IMR-90 (cell line): Measurements from ENCODE around the gene TBC1D32. TPM values are rescaled to one million over a fixed set of nuclear protein-coding genes. Genes with fewer than 3 reads are reported as not detected.

ENCODE experiments used
- ATAC-seq: fragments of 200-7000 bp; cut with Tn5 transposase; 2 replicates; pipeline ENCODE4 v1.9.1; 2020; ENCODE audit warnings: low read depth, mild to moderate bottlenecking, moderate library complexity
- BruUV-seq: library from RNA; stranded (reverse); fragments of 400-500 nt; replicated peaks from 2 replicates; lab custom pipeline; 2021; lab: Mats Ljungman, UMichigan
- CTCF ChIA-PET: fragments of 300-600 bp; formaldehyde crosslinking; extraction: SDS; loops from one replicate; lab custom pipeline; 2021; ENCODE audit warnings: antibody characterized with exemption; lab: Yijun Ruan, JAX
- POLR2A ChIA-PET: fragments of 300-600 bp; sonication (Branson Sonifier 250); formaldehyde crosslinking; loops from one replicate; lab custom pipeline; 2022; ENCODE audit warnings: antibody characterized with exemption; ENCODE audit not compliant: unreplicated experiment; lab: Charles Lee
- DNase-seq: peaks from one replicate; pipeline ENCODE4 v3.0.0; 2013
- H2AFZ ChIP-seq: replicated peaks from 2 replicates; pipeline ENCODE3; 2013; ENCODE audit warnings: low read length, mild to moderate bottlenecking; ENCODE audit not compliant: poor library complexity
- H2AK5ac ChIP-seq: 2 replicates; pipeline ENCODE4 v1.6.1; 2013; ENCODE audit warnings: low read depth, low read length, inconsistent platforms
- H2AK9ac ChIP-seq: replicated peaks from 2 replicates; pipeline ENCODE3; 2013; ENCODE audit warnings: mild to moderate bottlenecking, low read depth, low read length, moderate library complexity; ENCODE audit not compliant: poor library complexity
- H2BK120ac ChIP-seq: 2 replicates; pipeline ENCODE4 v1.6.1; 2013; ENCODE audit warnings: low read depth, low read length, inconsistent platforms
- H2BK15ac ChIP-seq: 3 replicates; pipeline ENCODE4 v1.6.1; 2013; ENCODE audit warnings: low read depth, low read length, inconsistent platforms
- H2BK20ac ChIP-seq: 2 replicates; pipeline ENCODE4 v1.6.1; 2013; ENCODE audit warnings: low read depth, mild to moderate bottlenecking, inconsistent platforms, low read length, moderate library complexity
- H2BK5ac ChIP-seq: 2 replicates; pipeline ENCODE4 v1.6.1; 2013; ENCODE audit warnings: mild to moderate bottlenecking, low read depth, low read length, inconsistent platforms; ENCODE audit not compliant: poor library complexity, severe bottlenecking
- H3K14ac ChIP-seq: replicated peaks from 2 replicates; pipeline ENCODE4 v1.6.1; 2013; ENCODE audit warnings: low read depth, low read length, inconsistent platforms
- H3K18ac ChIP-seq: 2 replicates; pipeline ENCODE4 v1.6.1; 2013; ENCODE audit warnings: low read depth, low read length, control low read depth
- H3K23ac ChIP-seq: 2 replicates; pipeline ENCODE4 v1.6.1; 2013; ENCODE audit warnings: low read depth, low read length, inconsistent platforms
- H3K27ac ChIP-seq: 2 replicates; pipeline ENCODE4 v1.5.1; 2013; ENCODE audit warnings: mild to moderate bottlenecking, control low read depth, low read length; ENCODE audit not compliant: insufficient read depth
- H3K27me3 ChIP-seq: 2 replicates; pipeline ENCODE4 v1.6.1; 2013; ENCODE audit warnings: low read length; ENCODE audit not compliant: control insufficient read depth, insufficient read depth
- H3K36me3 ChIP-seq: 2 replicates; pipeline ENCODE4 v1.6.1; 2013; ENCODE audit warnings: low read length, mixed read lengths; ENCODE audit not compliant: control insufficient read depth, insufficient read depth
- H3K4ac ChIP-seq: 2 replicates; pipeline ENCODE4 v1.6.1; 2013; ENCODE audit warnings: low read depth, low read length, inconsistent platforms
- H3K4me1 ChIP-seq: 2 replicates; pipeline ENCODE4 v1.6.1; 2013; ENCODE audit warnings: low read length, mixed read lengths; ENCODE audit not compliant: control insufficient read depth, insufficient read depth
- H3K4me2 ChIP-seq: 2 replicates; pipeline ENCODE4 v1.6.1; 2013; ENCODE audit warnings: low read depth, mild to moderate bottlenecking, control low read depth, low read length, moderate library complexity
- H3K4me3 ChIP-seq: 2 replicates; pipeline ENCODE4 v1.5.1; 2013; ENCODE audit warnings: low read depth, mild to moderate bottlenecking, control low read depth, low read length, moderate library complexity; ENCODE audit not compliant: insufficient read depth
- H3K56ac ChIP-seq: 2 replicates; pipeline ENCODE4 v1.6.1; 2013; ENCODE audit warnings: low read length, inconsistent platforms; ENCODE audit not compliant: insufficient read depth; ENCODE audit errors: extremely low read depth
- H3K79me1 ChIP-seq, 2 experiments: 2 replicates each; pipeline ENCODE4 v1.6.1; 2013; ENCODE audit warnings: low read length in 2 of 2, inconsistent platforms in 1 of 2, low read depth in 1 of 2
- H3K9ac ChIP-seq: 2 replicates; pipeline ENCODE4 v1.6.1; 2013; ENCODE audit warnings: low read depth, low read length, control low read depth
- H3K9me1 ChIP-seq: 2 replicates; pipeline ENCODE4 v1.6.1; 2013; ENCODE audit warnings: low read length, inconsistent platforms; ENCODE audit not compliant: insufficient read depth
- H3K9me3 ChIP-seq: 2 replicates; pipeline ENCODE4 v1.6.1; 2013; ENCODE audit warnings: low read length; ENCODE audit not compliant: control insufficient read depth, insufficient read depth
- H4K20me1 ChIP-seq: 2 replicates; pipeline ENCODE4 v1.6.1; 2013; ENCODE audit warnings: low read length, inconsistent platforms; ENCODE audit not compliant: insufficient read depth
- H4K5ac ChIP-seq: 2 replicates; pipeline ENCODE4 v1.6.1; 2013; ENCODE audit warnings: mild to moderate bottlenecking, low read depth, low read length, control low read depth
- H4K8ac ChIP-seq, 2 experiments: 2 replicates each; pipeline ENCODE4 v1.6.1; 2013; ENCODE audit warnings: low read depth in 2 of 2, low read length in 2 of 2, control low read depth in 1 of 2, inconsistent platforms in 1 of 2
- H4K91ac ChIP-seq: 2 replicates; pipeline ENCODE4 v1.6.1; 2013; ENCODE audit warnings: low read depth, low read length, inconsistent platforms; ENCODE audit not compliant: insufficient read depth
- CEBPB ChIP-seq: IDR thresholded peaks from 2 replicates; pipeline ENCODE4 v1.6.1; 2012; ENCODE audit warnings: low read depth, low read length, improper control_type of control experiment
- CHD1 ChIP-seq: IDR thresholded peaks from 2 replicates; pipeline ENCODE4 v1.6.1; 2012; ENCODE audit warnings: low read depth, low read length, improper control_type of control experiment
- FOS ChIP-seq: fragments of 150-350 bp; IDR thresholded peaks from 2 replicates; pipeline ENCODE4 v1.6.1; 2016; ENCODE audit warnings: low read depth, low read length
- MAZ ChIP-seq: IDR thresholded peaks from 2 replicates; pipeline ENCODE4 v1.6.1; 2012; ENCODE audit warnings: low read depth, mild to moderate bottlenecking, low read length, improper control_type of control experiment, moderate library complexity, borderline replicate concordance
- MXI1 ChIP-seq: IDR thresholded peaks from 2 replicates; pipeline ENCODE4 v1.6.1; 2012; ENCODE audit warnings: low read depth, mild to moderate bottlenecking, low read length, moderate library complexity, borderline replicate concordance
- NFE2L2 ChIP-seq: fragments of 150-350 bp; IDR thresholded peaks from 2 replicates; pipeline ENCODE4 v1.6.1; 2016; ENCODE audit warnings: low read depth, mild to moderate bottlenecking, low read length
- POLR2A ChIP-seq: IDR thresholded peaks from 2 replicates; pipeline ENCODE4 v1.6.1; 2012; ENCODE audit warnings: mild to moderate bottlenecking, low read depth, low read length
- RAD21 ChIP-seq: IDR thresholded peaks from 2 replicates; pipeline ENCODE4 v1.6.1; 2012; ENCODE audit warnings: low read length, improper control_type of control experiment
- RCOR1 ChIP-seq: IDR thresholded peaks from 2 replicates; pipeline ENCODE4 v1.6.1; 2012; ENCODE audit warnings: mild to moderate bottlenecking, low read length, improper control_type of control experiment; ENCODE audit not compliant: insufficient replicate concordance
- whole genome bisulfite sequencing, 2 experiments: methylation state at CpG; one replicate each; pipeline versions ENCODE4 v1.1.5 to v1.1.7; 2013; ENCODE audit warnings: missing lambda C conversion rate in 2 of 2; ENCODE audit not compliant: insufficient read length in 1 of 2; ENCODE audit errors: extremely low coverage in 2 of 2; 5-methylcytosine and 5-hydroxymethylcytosine counted together
- dilution Hi-C: fragments of 300-500 bp; cut with HindIII; formaldehyde crosslinking; loops from one replicate; pipeline ENCODE4 v1.14.3; 2018; ENCODE audit warnings: low sequenced_read_pairs; ENCODE audit not compliant: unreplicated experiment
- in situ Hi-C: fragments of 300-500 bp; cut with MboI; formaldehyde crosslinking; loops from 3 replicates; pipeline ENCODE4 v1.14.3; 2019; ENCODE audit warnings: low sequenced_read_pairs, inconsistent platforms, mixed read lengths
- intact Hi-C: fragments of 100-400 bp; cut with micrococcal nuclease; formaldehyde crosslinking; loops from 2 replicates; pipeline ENCODE4 v1.10.0; 2022
- polyA plus RNA-seq, 3 experiments: library from polyadenylated mRNA; depleted of rRNA; stranded (reverse); fragments of >200 nt; gene quantifications; 2 replicates each; pipeline ENCODE4 v1.2.3, GENCODE V29; 2012; ENCODE audit warnings: low replicate concordance in 1 of 3
- total RNA-seq: library from RNA; depleted of rRNA; stranded (reverse); fragments of >200 nt; gene quantifications from 2 replicates; pipeline ENCODE4 v1.2.3, GENCODE V29; 2012
- TF ChIP-seq, protein P1 (sequence below): fragments of 150-350 bp; IDR thresholded peaks from 2 replicates; pipeline ENCODE4 v1.6.1; 2017; ENCODE audit warnings: mild to moderate bottlenecking, antibody characterized with exemption, low read length, low read depth
- TF ChIP-seq, protein P2 (sequence below): conservative IDR thresholded peaks from 2 replicates; pipeline ENCODE4 v1.5.1; 2012; ENCODE audit warnings: mild to moderate bottlenecking, low read depth, low read length, improper control_type of control experiment
- TF ChIP-seq, protein P3 (sequence below): fragments of 150-350 bp; IDR thresholded peaks from 2 replicates; pipeline ENCODE4 v1.6.1; 2016; ENCODE audit warnings: low read depth, mild to moderate bottlenecking, low read length, moderate library complexity, borderline replicate concordance

Gene TBC1D32
- total and polyA plus RNA-seq, 2 of the 4 experiments (the other 2 are of a cell fraction): 3.0 to 7.2 TPM

DNA sequence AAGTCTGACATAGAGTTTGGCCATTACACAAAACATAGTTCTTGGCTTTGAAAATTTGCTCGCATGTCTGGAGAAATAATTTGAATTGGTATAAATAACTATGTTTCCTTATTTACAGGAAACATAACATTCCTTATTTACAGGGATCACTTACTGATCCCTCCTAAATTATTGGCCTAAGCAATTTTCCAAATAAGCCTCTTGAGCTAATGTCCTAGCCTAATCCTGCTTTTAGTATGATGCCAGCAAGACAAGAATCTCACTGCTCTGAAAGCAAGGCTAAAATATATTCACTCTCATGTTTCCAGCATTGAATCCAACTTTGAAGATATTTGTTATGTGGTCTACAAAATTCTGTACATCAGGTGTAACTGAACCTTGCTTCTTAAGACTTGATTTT lies 4.1 kb upstream of the TBC1D32 start:
- no peak overlapping the region for H3K23ac ChIP-seq
- H3K79me1 ChIP-seq: peaks cover 1 to 5% of the 10 kb centered on the region in 2 experiments; a peak in 3 of 4 replicates
- no peak overlapping the region for H4K91ac ChIP-seq
- no peak overlapping the region for H4K8ac ChIP-seq
- no peak overlapping the region for H4K5ac ChIP-seq
- H3K9ac ChIP-seq: no peak overlapping the region
- no peak overlapping the region for H3K27ac ChIP-seq
- WGBS, 2 experiments: no CpG with 5 or more reads among the region's 1 CpG
- in situ Hi-C loops: no loop called here
- H3K14ac ChIP-seq: no peak overlapping the region
- no peak overlapping the region for H2BK15ac ChIP-seq
- dilution Hi-C loops: no loop called here
- POLR2A ChIA-PET: no interaction called here
- H3K4me3 ChIP-seq: no peak overlapping the region
- CTCF ChIA-PET: interaction anchor here (0.9 kb wide), 1 partner anchor 18 kb away, joined by 4 read pairs; no protein-coding TSS in a partner anchor
- no peaks in the 10 kb centered on the region for H4K20me1 ChIP-seq
- no peak overlapping the region for H3K18ac ChIP-seq
- no TSS peak for BruUV-seq
- DNase-seq (no peak), ATAC-seq (no peak)
- intact Hi-C loops: loop anchor here (10.0 kb wide), 1 partner anchor 1994 kb away; the partner anchor contains the start of gene MAN1A1
- H2BK5ac ChIP-seq: no peak overlapping the region
- no peaks in the 10 kb centered on the region for H3K9me3 ChIP-seq
- no peaks in the 10 kb centered on the region for H3K9me1 ChIP-seq
- no peak overlapping the region for H2AK5ac ChIP-seq
- no peak overlapping the region for H3K4ac ChIP-seq
- no peak overlapping the region for H3K56ac ChIP-seq
- H3K27me3 ChIP-seq: peaks cover 2% of the 10 kb centered on the region
- no peak overlapping the region for H2AFZ ChIP-seq
- no peak overlapping the region for H2BK120ac ChIP-seq
- TF ChIP-seq CEBPB (no peak), NFE2L2 (no peak), CHD1 (no peak), MAZ (no peak), FOS (no peak), MXI1 (no peak), RAD21 (no peak), POLR2A (no peak), RCOR1 (no peak)
- TF ChIP-seq, protein P1, sequence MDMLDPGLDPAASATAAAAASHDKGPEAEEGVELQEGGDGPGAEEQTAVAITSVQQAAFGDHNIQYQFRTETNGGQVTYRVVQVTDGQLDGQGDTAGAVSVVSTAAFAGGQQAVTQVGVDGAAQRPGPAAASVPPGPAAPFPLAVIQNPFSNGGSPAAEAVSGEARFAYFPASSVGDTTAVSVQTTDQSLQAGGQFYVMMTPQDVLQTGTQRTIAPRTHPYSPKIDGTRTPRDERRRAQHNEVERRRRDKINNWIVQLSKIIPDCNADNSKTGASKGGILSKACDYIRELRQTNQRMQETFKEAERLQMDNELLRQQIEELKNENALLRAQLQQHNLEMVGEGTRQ: no peak
- TF ChIP-seq, protein P2, sequence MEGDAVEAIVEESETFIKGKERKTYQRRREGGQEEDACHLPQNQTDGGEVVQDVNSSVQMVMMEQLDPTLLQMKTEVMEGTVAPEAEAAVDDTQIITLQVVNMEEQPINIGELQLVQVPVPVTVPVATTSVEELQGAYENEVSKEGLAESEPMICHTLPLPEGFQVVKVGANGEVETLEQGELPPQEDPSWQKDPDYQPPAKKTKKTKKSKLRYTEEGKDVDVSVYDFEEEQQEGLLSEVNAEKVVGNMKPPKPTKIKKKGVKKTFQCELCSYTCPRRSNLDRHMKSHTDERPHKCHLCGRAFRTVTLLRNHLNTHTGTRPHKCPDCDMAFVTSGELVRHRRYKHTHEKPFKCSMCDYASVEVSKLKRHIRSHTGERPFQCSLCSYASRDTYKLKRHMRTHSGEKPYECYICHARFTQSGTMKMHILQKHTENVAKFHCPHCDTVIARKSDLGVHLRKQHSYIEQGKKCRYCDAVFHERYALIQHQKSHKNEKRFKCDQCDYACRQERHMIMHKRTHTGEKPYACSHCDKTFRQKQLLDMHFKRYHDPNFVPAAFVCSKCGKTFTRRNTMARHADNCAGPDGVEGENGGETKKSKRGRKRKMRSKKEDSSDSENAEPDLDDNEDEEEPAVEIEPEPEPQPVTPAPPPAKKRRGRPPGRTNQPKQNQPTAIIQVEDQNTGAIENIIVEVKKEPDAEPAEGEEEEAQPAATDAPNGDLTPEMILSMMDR: no peak
- TF ChIP-seq, protein P3, sequence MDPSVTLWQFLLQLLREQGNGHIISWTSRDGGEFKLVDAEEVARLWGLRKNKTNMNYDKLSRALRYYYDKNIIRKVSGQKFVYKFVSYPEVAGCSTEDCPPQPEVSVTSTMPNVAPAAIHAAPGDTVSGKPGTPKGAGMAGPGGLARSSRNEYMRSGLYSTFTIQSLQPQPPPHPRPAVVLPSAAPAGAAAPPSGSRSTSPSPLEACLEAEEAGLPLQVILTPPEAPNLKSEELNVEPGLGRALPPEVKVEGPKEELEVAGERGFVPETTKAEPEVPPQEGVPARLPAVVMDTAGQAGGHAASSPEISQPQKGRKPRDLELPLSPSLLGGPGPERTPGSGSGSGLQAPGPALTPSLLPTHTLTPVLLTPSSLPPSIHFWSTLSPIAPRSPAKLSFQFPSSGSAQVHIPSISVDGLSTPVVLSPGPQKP: no peak
- no peak overlapping the region for H3K4me2 ChIP-seq
- H3K4me1 ChIP-seq: no peaks in the 10 kb centered on the region
- H3K36me3 ChIP-seq: no peaks in the 10 kb centered on the region
- H2AK9ac ChIP-seq: no peak overlapping the region
- H2BK20ac ChIP-seq: no peak overlapping the region
